SHP77 treated with DMSO at 0.1 percent for 48 hours (cell line): ENCODE data around the gene LRRIQ1.

Source experiments
- DNase-seq: peaks from one replicate; lab custom pipeline; 2025; lab: John Stamatoyannopoulos, UW

LRRIQ1 gene

DNA sequence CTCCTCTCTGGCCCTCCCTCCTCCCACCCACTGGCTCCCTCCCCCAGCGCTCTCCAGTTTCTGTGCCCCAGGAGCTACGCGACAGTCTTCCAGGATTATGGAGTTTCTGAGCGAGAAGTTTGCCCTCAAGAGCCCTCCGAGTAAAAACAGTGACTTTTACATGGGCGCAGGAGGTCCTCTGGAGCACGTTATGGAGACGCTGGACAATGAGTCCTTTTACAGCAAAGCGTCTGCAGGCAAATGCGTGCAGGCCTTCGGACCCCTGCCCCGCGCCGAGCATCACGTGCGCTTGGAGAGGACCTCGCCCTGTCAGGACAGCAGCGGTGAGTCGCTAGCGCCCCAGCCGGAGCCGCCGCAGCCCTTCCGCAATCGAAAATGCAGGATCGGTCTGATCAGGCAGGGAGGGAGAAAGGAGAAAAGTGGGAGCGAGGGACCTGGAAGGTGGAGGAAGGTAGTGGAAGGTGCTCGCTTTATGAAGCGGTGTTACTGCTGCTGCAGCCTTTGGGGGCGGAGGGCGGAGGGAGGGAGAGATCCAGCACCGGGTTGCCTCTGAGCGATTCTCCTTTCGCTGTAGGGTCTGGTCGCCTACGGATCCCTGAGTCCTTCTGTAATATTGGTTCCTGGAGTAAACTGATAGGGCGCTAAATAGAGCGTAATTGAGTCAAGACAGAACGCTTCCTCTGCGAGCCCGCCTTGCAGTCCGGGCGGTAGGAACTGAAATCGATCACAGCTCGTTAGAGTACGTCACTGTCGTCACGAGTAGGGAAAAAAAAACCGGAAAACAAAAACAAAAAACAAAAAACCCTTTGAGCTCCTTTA lies 244.2 kb downstream of the LRRIQ1 start, which contains the start of gene ALX1:
Gene ALX1 (plus strand): TSS at position 56 of the 819 bp plus-strand sequence. CDS start 42 bp downstream, at position 98.
- DNase-seq = no peak

DNA sequence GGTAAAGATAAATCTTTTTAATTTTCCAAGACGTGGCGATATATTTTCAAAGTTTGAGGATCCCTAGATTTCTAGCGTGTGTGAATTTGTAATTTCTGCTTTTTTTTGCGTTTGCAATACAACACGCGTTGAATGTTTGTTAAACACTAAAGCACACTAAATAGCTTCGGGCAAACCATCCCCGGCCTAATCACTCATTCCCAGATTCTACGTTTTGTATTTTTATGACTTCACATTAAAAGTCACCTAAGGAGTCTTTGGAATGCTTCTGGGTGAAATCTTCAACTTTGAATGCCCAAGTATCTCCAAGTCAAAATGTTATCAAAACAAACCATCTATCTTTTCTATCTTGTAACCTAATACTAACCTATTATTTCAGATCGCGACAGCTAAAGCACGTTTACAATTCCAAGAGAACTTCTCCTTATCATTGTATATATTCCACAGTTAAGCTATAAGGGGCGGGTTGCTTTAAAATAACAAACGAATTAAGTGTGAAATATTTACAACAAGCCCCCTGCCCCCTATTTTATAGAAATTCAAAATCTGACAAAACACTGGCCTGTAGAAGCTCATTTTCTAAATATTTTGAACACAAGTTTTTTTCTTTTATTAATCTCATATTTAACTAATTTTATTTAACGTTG lies 245.0 kb downstream of the LRRIQ1 start:
- no peak for DNase-seq

DNA sequence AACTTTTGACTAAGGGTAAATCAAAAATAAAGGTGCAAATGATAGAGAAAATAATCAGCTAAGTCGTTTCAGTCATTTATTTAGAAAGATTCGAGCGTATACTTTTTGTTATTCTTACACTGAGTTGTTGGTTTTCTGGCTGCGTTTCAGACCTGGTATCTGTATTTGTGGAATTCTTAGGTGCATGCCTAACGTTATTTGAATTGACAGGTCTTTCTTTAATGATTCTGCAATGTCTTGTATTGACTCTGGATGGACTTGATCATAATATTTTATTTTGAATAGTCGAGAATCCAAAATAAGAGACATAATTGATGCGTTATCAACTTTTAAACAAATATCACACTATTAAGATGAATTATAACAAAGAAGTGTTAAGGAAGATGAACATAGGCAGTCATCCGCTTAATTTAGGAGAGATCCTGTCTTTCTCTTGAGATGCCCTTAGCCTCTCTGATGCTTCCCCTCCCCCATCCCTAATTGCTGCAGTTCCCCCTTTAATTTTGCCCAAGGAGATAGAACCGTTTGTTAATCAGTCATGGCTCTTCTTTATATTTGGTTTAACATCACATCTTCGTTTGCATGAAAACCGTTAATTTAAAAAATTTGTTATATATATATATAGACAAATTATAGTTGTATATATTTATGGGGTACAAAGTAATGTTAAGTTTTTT lies 245.6 kb downstream of the LRRIQ1 start:
- DNase-seq = no peak

DNA sequence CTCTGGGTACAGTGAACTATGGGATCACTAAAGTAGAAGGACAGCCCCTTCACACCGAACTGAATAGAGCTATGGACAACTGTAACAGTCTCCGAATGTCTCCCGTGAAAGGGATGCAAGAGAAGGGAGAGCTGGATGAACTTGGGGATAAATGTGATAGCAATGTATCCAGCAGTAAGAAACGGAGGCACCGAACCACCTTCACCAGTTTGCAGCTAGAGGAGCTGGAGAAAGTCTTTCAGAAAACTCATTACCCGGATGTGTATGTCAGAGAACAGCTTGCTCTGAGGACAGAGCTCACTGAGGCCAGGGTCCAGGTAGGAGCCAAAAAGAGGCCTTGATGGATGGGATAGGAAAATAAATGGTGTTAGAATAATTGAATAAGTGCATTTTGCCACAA lies 247.4 kb downstream of the LRRIQ1 start:
- no peak for DNase-seq
